Medulla oblongata (tissue), 1 donor: ENCODE results near the gene SNX14.
"Not testable (repeated sequence)": the region's sequence is repeated elsewhere in the genome, so short reads cannot be mapped to it uniquely, and the experiment has no call there.

ENCODE experiments used
- DNase-seq: peaks from one replicate; pipeline ENCODE4 v3.0.0-alpha.2; 2015; ENCODE audit errors: extremely low spot score

Gene SNX14

GRCh38 chr6:85593438-85594196 is at the start of gene SNX14:
Gene SNX14 (minus strand): TSS chr6:85593858. CDS start chr6:85593718, 140 bp downstream.
- DNase-seq: peak; percentile 94

GRCh38 chr6:85642774-85643536 is 49.3 kb upstream of the SNX14 start, which contains the start of gene SYNCRIP:
Gene SYNCRIP (minus strand): TSS chr6:85642886. CDS start chr6:85641439, 1,447 bp downstream.
- peak; percentile 99 for DNase-seq

GRCh38 chr6:85641897-85642773 is 48.5 kb upstream of the SNX14 start:
- peak; percentile 63 for DNase-seq

- DNase-seq: peak; percentile 25
Observed at GRCh38 chr6:85641522-85641896, 47.9 kb upstream of the SNX14 start.

- no peak for DNase-seq
Observed at GRCh38 chr6:85640821-85641220, 47.2 kb upstream of the SNX14 start.

GRCh38 chr6:85637579-85637978 is 43.9 kb upstream of the SNX14 start:
- DNase-seq: no peak

- DNase-seq: no peak
Observed at GRCh38 chr6:85632164-85632942, 38.7 kb upstream of the SNX14 start.

- DNase-seq: not testable (repeated sequence)
Observed at GRCh38 chr6:85631117-85631516, 37.5 kb upstream of the SNX14 start.

GRCh38 chr6:85628353-85628752 is 34.7 kb upstream of the SNX14 start:
- no peak for DNase-seq

GRCh38 chr6:85620308-85620707 is 26.6 kb upstream of the SNX14 start:
- DNase-seq: no peak

GRCh38 chr6:85614780-85615179 is 21.1 kb upstream of the SNX14 start:
- DNase-seq: no peak

- no peak for DNase-seq
Observed at GRCh38 chr6:85612690-85613474, 19.2 kb upstream of the SNX14 start.

- DNase-seq: no peak
Observed at GRCh38 chr6:85610182-85610895, 16.7 kb upstream of the SNX14 start.

- no peak for DNase-seq
Observed at GRCh38 chr6:85602100-85602499, 8.4 kb upstream of the SNX14 start.

- no peak for DNase-seq
Observed at GRCh38 chr6:85600713-85601313, 7.2 kb upstream of the SNX14 start.

GRCh38 chr6:85594197-85594930 is 706 bp upstream of the SNX14 start:
- DNase-seq: peak; percentile 36

- no peak for DNase-seq
Observed at GRCh38 chr6:85592033-85592432, 1.6 kb downstream of the SNX14 start.

- DNase-seq: no peak
Observed at GRCh38 chr6:85591207-85591606, 2.5 kb downstream of the SNX14 start.

- DNase-seq: no peak
Observed at GRCh38 chr6:85585741-85586140, 7.9 kb downstream of the SNX14 start.
